Activated naive CD8-positive, alpha-beta T cell treated with anti-CD3 and anti-CD28 coated beads, Interleukin-2, amount 10 ng/mL, durations not matched to agents 7 days and 5 days (primary cell): ENCODE data around the gene CBX1. TPM values are rescaled to one million over a fixed set of nuclear protein-coding genes. Genes with fewer than 3 reads are reported as not detected.

Experiments
- ATAC-seq: fragments of 150-1000 bp; cut with Tn5 transposase; one replicate; pipeline ENCODE4 v1.10.0; 2021; ENCODE audit warnings: low read depth, moderate library complexity
- POLR2A ChIA-PET: fragments of 350-600 bp; sonication (Branson Sonifier 250); formaldehyde crosslinking; loops from one replicate; lab custom pipeline; 2021; ENCODE audit warnings: antibody characterized with exemption; lab: Charles Lee
- DNase-seq: peaks from one replicate; pipeline ENCODE4 v3.0.0; 2021
- H3K27ac Mint-ChIP-seq: one replicate; pipeline ENCODE4 v1.8.0; 2022; ENCODE audit warnings: mild to moderate bottlenecking, mixed read lengths
- H3K27me3 Mint-ChIP-seq: one replicate; pipeline ENCODE4 v1.8.0; 2022; ENCODE audit warnings: mild to moderate bottlenecking, moderate library complexity, mixed read lengths
- H3K36me3 Mint-ChIP-seq: one replicate; pipeline ENCODE4 v1.8.0; 2021; ENCODE audit warnings: mild to moderate bottlenecking, mixed read lengths
- H3K4me1 Mint-ChIP-seq: one replicate; pipeline ENCODE4 v1.8.0; 2021; ENCODE audit warnings: mixed read lengths
- H3K4me3 Mint-ChIP-seq: one replicate; pipeline ENCODE4 v1.8.0; 2022; ENCODE audit warnings: mild to moderate bottlenecking, moderate library complexity, mixed read lengths
- H3K9me3 Mint-ChIP-seq: one replicate; pipeline ENCODE4 v1.8.0; 2021; ENCODE audit warnings: mixed read lengths
- total RNA-seq, 2 experiments: library from RNA; stranded (reverse); gene quantifications; one replicate each; pipeline ENCODE4 v1.2.3, GENCODE V29; 2021

The CBX1 gene
- total RNA-seq, 2 experiments from 2014 or later: 55.1 to 56.0 TPM

- peak overlapping the region; percentile 51 for H3K4me3 Mint-ChIP-seq
- peak overlapping the region; percentile 66 for H3K27ac Mint-ChIP-seq
- no peaks in the 10 kb centered on the region for H3K27me3 Mint-ChIP-seq
- peaks cover 54% of the 10 kb centered on the region for H3K4me1 Mint-ChIP-seq
- H3K9me3 Mint-ChIP-seq: no peaks in the 10 kb centered on the region
- DNase-seq (no peak), ATAC-seq (no peak)
- H3K36me3 Mint-ChIP-seq: peaks cover 34% of the 10 kb centered on the region
- POLR2A ChIA-PET: no interaction called here
Measured at GRCh38 chr17:48052956-48053757, 48.1 kb downstream of the CBX1 start.

- Mint-ChIP-seq H3K4me1 (peaks cover 55% of the 10 kb centered on the region), H3K36me3 (peaks cover 29% of the 10 kb centered on the region), H3K9me3 (no peaks in the 10 kb centered on the region), H3K27ac (peak overlapping the region; percentile 34), H3K4me3 (no peak overlapping the region), H3K27me3 (no peaks in the 10 kb centered on the region)
- POLR2A ChIA-PET: no interaction called here
- DNase-seq (no peak), ATAC-seq (no peak)
Measured at GRCh38 chr17:48051706-48052486, 49.4 kb downstream of the CBX1 start.

GRCh38 chr17:48051283-48051682, 50.0 kb downstream of the CBX1 start:
- DNase-seq (no peak), ATAC-seq (no peak)
- POLR2A ChIA-PET: no interaction called here
- Mint-ChIP-seq H3K27ac (peak overlapping the region; percentile 34), H3K4me3 (no peak overlapping the region), H3K36me3 (peaks cover 24% of the 10 kb centered on the region), H3K4me1 (peaks cover 59% of the 10 kb centered on the region), H3K9me3 (no peaks in the 10 kb centered on the region), H3K27me3 (no peaks in the 10 kb centered on the region)

GRCh38 chr17:48048384-48049126, 52.7 kb downstream of the CBX1 start:
- DNase-seq: no peak
- Mint-ChIP-seq H3K36me3 (peaks cover 16% of the 10 kb centered on the region), H3K4me1 (peaks cover 56% of the 10 kb centered on the region), H3K9me3 (no peaks in the 10 kb centered on the region), H3K4me3 (peak overlapping the region; percentile 99), H3K27me3 (no peaks in the 10 kb centered on the region), H3K27ac (peak overlapping the region; percentile 98)
- peak; percentile 22 for ATAC-seq
- POLR2A ChIA-PET: interaction anchor here (1.2 to 4.2 kb wide), 13 partner anchors 10 to 217 kb away, joined by 3 to 20 read pairs (median 8); partner anchors contain the start of genes CBX1, CDK5RAP3, COPZ2 and LRRC46

GRCh38 chr17:48047741-48048383, 53.4 kb downstream of the CBX1 start, which contains the start of gene NFE2L1:
NFE2L1 (plus strand) TSS chr17:48048359; CDS start chr17:48051119, 2,760 bp downstream.
- Mint-ChIP-seq H3K4me1 (peaks cover 56% of the 10 kb centered on the region), H3K27ac (peak within 1 kb of the TSS; percentile 98), H3K36me3 (peaks cover 15% of the 10 kb centered on the region), H3K9me3 (no peaks in the 10 kb centered on the region), H3K4me3 (peak within 1 kb of the TSS; percentile 99), H3K27me3 (no peaks in the 10 kb centered on the region)
- DNase-seq (peak; percentile 95), ATAC-seq (peak; percentile 97)
- POLR2A ChIA-PET: interaction anchor here (1.2 to 4.2 kb wide), 12 partner anchors 8 to 152 kb away, joined by 3 to 20 read pairs (median 8); partner anchors contain the start of genes CBX1, CDK5RAP3, COPZ2 and SNX11

GRCh38 chr17:48047113-48047740, 54.1 kb downstream of the CBX1 start:
- no peaks in the 10 kb centered on the region for H3K9me3 Mint-ChIP-seq
- H3K4me3 Mint-ChIP-seq: peak overlapping the region; percentile 99
- H3K27me3 Mint-ChIP-seq: no peaks in the 10 kb centered on the region
- peaks cover 14% of the 10 kb centered on the region for H3K36me3 Mint-ChIP-seq
- peaks cover 51% of the 10 kb centered on the region for H3K4me1 Mint-ChIP-seq
- POLR2A ChIA-PET: interaction anchor here (1.2 to 4.2 kb wide), 8 partner anchors 8 to 152 kb away, joined by 3 to 20 read pairs (median 6); partner anchors contain the start of genes CBX1, COPZ2 and SP2
- peak overlapping the region; percentile 98 for H3K27ac Mint-ChIP-seq
- DNase-seq (peak; percentile 42), ATAC-seq (no peak)

- no peaks in the 10 kb centered on the region for H3K27me3 Mint-ChIP-seq
- peak overlapping the region; percentile 56 for H3K27ac Mint-ChIP-seq
- ATAC-seq (no peak), DNase-seq (no peak)
- peak overlapping the region; percentile 99 for H3K4me3 Mint-ChIP-seq
- POLR2A ChIA-PET: interaction anchor here (1.3 to 4.2 kb wide), 4 partner anchors 9 to 20 kb away, joined by 4 to 20 read pairs (median 16); partner anchors contain the start of gene COPZ2
- peaks cover 46% of the 10 kb centered on the region for H3K4me1 Mint-ChIP-seq
- no peaks in the 10 kb centered on the region for H3K9me3 Mint-ChIP-seq
- peaks cover 12% of the 10 kb centered on the region for H3K36me3 Mint-ChIP-seq
Measured at GRCh38 chr17:48046296-48046695, 55.0 kb downstream of the CBX1 start.

- ATAC-seq (no peak), DNase-seq (no peak)
- Mint-ChIP-seq H3K4me1 (peaks cover 38% of the 10 kb centered on the region), H3K36me3 (peaks cover 8% of the 10 kb centered on the region), H3K27me3 (peaks cover 2% of the 10 kb centered on the region), H3K27ac (no peak overlapping the region), H3K9me3 (no peaks in the 10 kb centered on the region), H3K4me3 (no peak overlapping the region)
- POLR2A ChIA-PET: interaction anchor here (0.8 to 3.6 kb wide), 2 partner anchors 13 to 40 kb away, joined by 3 to 17 read pairs; no protein-coding TSS in a partner anchor
Measured at GRCh38 chr17:48045316-48046001, 55.8 kb downstream of the CBX1 start.

- DNase-seq (no peak), ATAC-seq (no peak)
- Mint-ChIP-seq H3K27me3 (peaks cover 2% of the 10 kb centered on the region), H3K9me3 (no peaks in the 10 kb centered on the region), H3K4me1 (peaks cover 32% of the 10 kb centered on the region), H3K27ac (no peak overlapping the region), H3K4me3 (no peak overlapping the region), H3K36me3 (peaks cover 4% of the 10 kb centered on the region)
- POLR2A ChIA-PET: interaction anchor here (0.8 kb wide), 1 partner anchor 40 kb away, joined by 3 read pairs; no protein-coding TSS in a partner anchor
Measured at GRCh38 chr17:48044851-48045250, 56.4 kb downstream of the CBX1 start.

GRCh38 chr17:48043176-48043575, 58.1 kb downstream of the CBX1 start:
- Mint-ChIP-seq H3K36me3 (peaks cover 3% of the 10 kb centered on the region), H3K27ac (no peak overlapping the region)
- no peak for ATAC-seq

GRCh38 chr17:48038687-48039086, 62.6 kb downstream of the CBX1 start:
- Mint-ChIP-seq H3K4me1 (peaks cover 20% of the 10 kb centered on the region), H3K9me3 (no peaks in the 10 kb centered on the region), H3K36me3 (peaks cover 2% of the 10 kb centered on the region), H3K4me3 (peak overlapping the region; percentile 94), H3K27ac (no peak overlapping the region), H3K27me3 (peaks cover 18% of the 10 kb centered on the region)
- POLR2A ChIA-PET: interaction anchor here (1.4 kb wide), 1 partner anchor 9 kb away, joined by 5 read pairs; the partner anchor contains the start of gene NFE2L1
- DNase-seq: no peak
- ATAC-seq: no peak

More at GRCh38 chr17:48043176-48043575, 58.1 kb downstream of the CBX1 start:
- POLR2A ChIA-PET: interaction anchor here (0.5 to 1.3 kb wide), 2 partner anchors 13 to 66 kb away, joined by 3 to 4 read pairs; no protein-coding TSS in a partner anchor
- DNase-seq: no peak
- Mint-ChIP-seq H3K9me3 (no peaks in the 10 kb centered on the region), H3K4me3 (no peak overlapping the region), H3K4me1 (peaks cover 29% of the 10 kb centered on the region), H3K27me3 (peaks cover 7% of the 10 kb centered on the region)
